ENCODE data around the gene SLC22A14. TPM values are rescaled to one million over a fixed set of nuclear protein-coding genes. Genes with fewer than 3 reads are reported as not detected.

The SLC22A14 gene
- total RNA-seq: 0.59 and 1.2 TPM in 2 replicates

GRCh38 chr3:38281895-38282686 is at the start of gene SLC22A14:
TSS of gene SLC22A14 (plus strand) at chr3:38282294. CDS start at chr3:38306027, 23,733 bp downstream.

GRCh38 chr3:38265604-38266307 is 16.3 kb upstream of the SLC22A14 start, which contains the start of gene SLC22A13:
TSS of gene SLC22A13 (plus strand) at chr3:38265812. CDS start at chr3:38265861, 49 bp downstream.

GRCh38 chr3:38346587-38347410 is 64.7 kb downstream of the SLC22A14 start, which contains the start of gene XYLB:
TSS of gene XYLB (plus strand) at chr3:38346785. CDS start at chr3:38346869, 84 bp downstream.

Other genes starting within 250 kb of the SLC22A14 start
- under 0.01 and 0.09 TPM in 2 replicates for gene DLEC1, start 243.1 kb upstream of the SLC22A14 start, total RNA-seq
- 16.9 and 24.3 TPM in 2 replicates for gene ACAA1, start 145.2 kb upstream of the SLC22A14 start, total RNA-seq
- gene MYD88, start 143.6 kb upstream of the SLC22A14 start, total RNA-seq: 10.1 and 16.5 TPM in 2 replicates
- gene OXSR1, start 116.8 kb upstream of the SLC22A14 start, total RNA-seq: 31.2 and 58.2 TPM in 2 replicates
- 1.5 and 1.6 TPM in 2 replicates for gene SLC22A13, start 16.5 kb upstream of the SLC22A14 start, total RNA-seq
- 3.6 and 6.0 TPM in 2 replicates for gene XYLB, start 64.5 kb downstream of the SLC22A14 start, total RNA-seq
- gene ACVR2B, start 171.6 kb downstream of the SLC22A14 start, total RNA-seq: 2.2 and 2.4 TPM in 2 replicates
- 8.3 and 12.9 TPM in 2 replicates for gene EXOG, start 214.0 kb downstream of the SLC22A14 start, total RNA-seq

Measured in smooth muscle cell of the umbilical artery (primary cell).